ENCODE data around the gene RBM28.

Gene RBM28

DNA sequence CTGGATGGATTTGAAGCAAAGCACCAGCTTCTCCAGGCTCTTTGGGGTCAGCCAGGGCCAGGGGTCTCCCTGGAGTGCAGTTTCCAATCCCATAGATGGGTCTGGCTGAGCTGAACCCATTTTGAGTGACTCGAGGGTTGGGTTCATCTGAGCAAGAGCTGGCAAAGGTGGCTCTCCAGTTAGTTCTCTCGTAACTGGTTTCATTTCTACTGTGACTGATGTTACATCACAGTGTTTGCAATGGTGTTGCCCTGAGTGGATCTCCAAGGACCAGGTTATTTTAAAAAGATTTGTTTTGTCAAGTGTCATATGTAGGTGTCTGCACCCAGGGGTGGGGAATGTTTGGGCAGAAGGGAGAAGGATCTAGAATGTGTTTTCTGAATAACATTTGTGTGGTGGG lies 88.4 kb downstream of the RBM28 start:
- no peak for DNase-seq

DNA sequence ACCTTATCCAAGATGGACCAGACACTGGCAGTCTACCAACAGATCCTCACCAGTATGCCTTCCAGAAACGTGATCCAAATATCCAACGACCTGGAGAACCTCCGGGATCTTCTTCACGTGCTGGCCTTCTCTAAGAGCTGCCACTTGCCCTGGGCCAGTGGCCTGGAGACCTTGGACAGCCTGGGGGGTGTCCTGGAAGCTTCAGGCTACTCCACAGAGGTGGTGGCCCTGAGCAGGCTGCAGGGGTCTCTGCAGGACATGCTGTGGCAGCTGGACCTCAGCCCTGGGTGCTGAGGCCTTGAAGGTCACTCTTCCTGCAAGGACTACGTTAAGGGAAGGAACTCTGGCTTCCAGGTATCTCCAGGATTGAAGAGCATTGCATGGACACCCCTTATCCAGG lies 89.2 kb downstream of the RBM28 start:
- DNase-seq, result no peak

DNA sequence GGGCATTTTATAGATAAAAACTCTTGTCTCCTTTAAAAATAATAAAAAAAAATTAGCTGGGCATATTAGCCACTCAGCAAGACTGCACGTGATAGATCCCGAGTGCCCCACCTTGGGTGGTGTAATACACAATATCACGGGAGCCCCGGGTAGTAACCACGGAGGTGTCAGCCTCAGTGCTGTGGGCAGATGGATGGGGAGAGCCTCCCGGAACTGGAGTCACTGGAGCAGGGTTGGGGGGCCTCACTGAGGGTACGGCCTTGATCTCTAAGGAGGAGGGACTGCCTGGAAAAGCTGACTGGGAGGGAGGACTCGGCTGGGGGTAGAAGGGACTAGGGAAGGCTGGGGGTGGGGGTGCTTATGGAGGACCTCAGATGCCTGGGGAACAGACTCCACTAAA lies 90.0 kb downstream of the RBM28 start:
- no peak for DNase-seq

DNA sequence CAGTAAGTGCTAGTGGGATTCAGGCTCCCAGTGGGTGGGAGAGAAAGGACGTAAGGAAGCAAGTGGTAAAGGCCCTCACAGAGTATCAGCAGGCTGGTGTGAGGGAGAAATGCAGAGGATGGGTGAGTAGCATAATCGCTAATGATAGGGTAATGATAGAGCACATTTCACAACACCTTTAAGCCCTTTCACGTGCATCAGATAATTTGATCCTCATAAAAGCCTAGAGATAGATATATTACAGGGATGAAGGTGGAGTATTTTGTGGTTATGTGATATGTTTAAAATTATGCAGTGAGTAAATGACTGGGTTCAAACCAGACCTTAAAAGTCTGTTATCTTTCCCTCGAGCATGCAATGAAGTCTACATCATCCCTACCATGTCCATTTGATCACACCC lies 92.4 kb downstream of the RBM28 start:
- DNase-seq, result no peak

Measured in activated CD4-positive, alpha-beta T cell treated with anti-CD3 and anti-CD28 coated beads, Interleukin-2, amount 50 U/mL, for 48 hours (primary cell).